ENCODE results near the gene CD58.

CD58 gene

GRCh38 chr1:116474921-116475849 lies 95.6 kb downstream of the CD58 start:
- TF ChIP-seq CTCF (IDR thresholded peaks at IDR 0.05), result no peak

GRCh38 chr1:116472431-116472961 lies 98.3 kb downstream of the CD58 start:
- TF ChIP-seq CTCF (IDR thresholded peaks at IDR 0.05), result no peak

- no peak for TF ChIP-seq CTCF (IDR thresholded peaks at IDR 0.05)
Measured at GRCh38 chr1:116471241-116471640, 99.6 kb downstream of the CD58 start.

- TF ChIP-seq CTCF (IDR thresholded peaks at IDR 0.05), result no peak
Measured at GRCh38 chr1:116470671-116471070, 100.2 kb downstream of the CD58 start.

- no peak for TF ChIP-seq CTCF (IDR thresholded peaks at IDR 0.05)
Measured at GRCh38 chr1:116466810-116467557, 103.8 kb downstream of the CD58 start.

- TF ChIP-seq CTCF (IDR thresholded peaks at IDR 0.05), result no peak
Measured at GRCh38 chr1:116465845-116466685, 104.8 kb downstream of the CD58 start.

GRCh38 chr1:116465477-116465844 lies 105.4 kb downstream of the CD58 start:
- no peak for TF ChIP-seq CTCF (IDR thresholded peaks at IDR 0.05)

Data from LNCAP (cell line).